ENCODE data around the gene TBC1D22A. TPM values are rescaled to one million over a fixed set of nuclear protein-coding genes. Genes with fewer than 3 reads are reported as not detected.

Gene TBC1D22A
- total RNA-seq, 1 donor from 2014 or later, result 14.3 TPM

GRCh38 chr22:46953968-46954765 is 191.7 kb downstream of the TBC1D22A start:
- Mint-ChIP-seq H3K4me1 (peaks cover 20% of the 10 kb centered on the region), H3K27me3 (ENCODE audit: low read depth) (no peaks in the 10 kb centered on the region), H3K27ac (ENCODE audit: unreplicated experiment) (no peak overlapping the region), H3K4me3 (no peak overlapping the region), H3K9me3 (no peaks in the 10 kb centered on the region), H3K36me3 (ENCODE audit: low read depth) (peaks cover 8% of the 10 kb centered on the region)
- TF ChIP-seq CTCF (conservative IDR thresholded peaks at IDR 0.05), result no peak
- DNase-seq (ENCODE audit: low read depth, low spot score), result no peak

GRCh38 chr22:46954781-46955180 is 192.3 kb downstream of the TBC1D22A start:
- no peak overlapping the region for H3K27ac Mint-ChIP-seq (ENCODE audit: unreplicated experiment)
- no peak overlapping the region for H3K4me3 Mint-ChIP-seq
- H3K27me3 Mint-ChIP-seq (ENCODE audit: low read depth), result no peaks in the 10 kb centered on the region

GRCh38 chr22:46956498-46957215 is 194.2 kb downstream of the TBC1D22A start:
- Mint-ChIP-seq H3K4me3 (no peak overlapping the region), H3K27ac (ENCODE audit: unreplicated experiment) (peak overlapping the region; percentile 16), H3K4me1 (peaks cover 16% of the 10 kb centered on the region), H3K36me3 (ENCODE audit: low read depth) (no peaks in the 10 kb centered on the region), H3K9me3 (no peaks in the 10 kb centered on the region), H3K27me3 (ENCODE audit: low read depth) (no peaks in the 10 kb centered on the region)
- DNase-seq (ENCODE audit: low read depth, low spot score), result no peak
- TF ChIP-seq CTCF (conservative IDR thresholded peaks at IDR 0.05), result no peak

More at GRCh38 chr22:46954781-46955180, 192.3 kb downstream of the TBC1D22A start:
- TF ChIP-seq CTCF (conservative IDR thresholded peaks at IDR 0.05), result no peak
- peaks cover 3% of the 10 kb centered on the region for H3K36me3 Mint-ChIP-seq (ENCODE audit: low read depth)
- DNase-seq (ENCODE audit: low read depth, low spot score), result no peak
- peaks cover 16% of the 10 kb centered on the region for H3K4me1 Mint-ChIP-seq
- H3K9me3 Mint-ChIP-seq, result no peaks in the 10 kb centered on the region

GRCh38 chr22:46957521-46957920 is 195.1 kb downstream of the TBC1D22A start:
- Mint-ChIP-seq H3K4me3 (no peak overlapping the region), H3K27me3 (ENCODE audit: low read depth) (no peaks in the 10 kb centered on the region), H3K4me1 (peaks cover 16% of the 10 kb centered on the region), H3K36me3 (ENCODE audit: low read depth) (no peaks in the 10 kb centered on the region), H3K9me3 (no peaks in the 10 kb centered on the region), H3K27ac (ENCODE audit: unreplicated experiment) (no peak overlapping the region)
- TF ChIP-seq CTCF (conservative IDR thresholded peaks at IDR 0.05), result no peak
- no peak for DNase-seq (ENCODE audit: low read depth, low spot score)

GRCh38 chr22:46958191-46958590 is 195.7 kb downstream of the TBC1D22A start:
- no peak for TF ChIP-seq CTCF (conservative IDR thresholded peaks at IDR 0.05)
- H3K4me3 Mint-ChIP-seq, result no peak overlapping the region
- peaks cover 16% of the 10 kb centered on the region for H3K4me1 Mint-ChIP-seq
- no peak for DNase-seq (ENCODE audit: low read depth, low spot score)
- no peaks in the 10 kb centered on the region for H3K36me3 Mint-ChIP-seq (ENCODE audit: low read depth)
- no peaks in the 10 kb centered on the region for H3K27me3 Mint-ChIP-seq (ENCODE audit: low read depth)
- no peaks in the 10 kb centered on the region for H3K9me3 Mint-ChIP-seq
- H3K27ac Mint-ChIP-seq (ENCODE audit: unreplicated experiment), result peak overlapping the region; percentile 35

Measured in neural crest cell (in vitro differentiated cells).